Adrenal gland (tissue), 12 donors: ENCODE data around the gene FAM149B1. TPM values are rescaled to one million over a fixed set of nuclear protein-coding genes. Genes with fewer than 3 reads are reported as not detected.
"Not testable (repeated sequence)": the region's sequence is repeated elsewhere in the genome, so short reads cannot be mapped to it uniquely, and the experiment has no call there.

Experiments
- DNase-seq, 7 donors: peaks; one replicate each; pipeline ENCODE4 v3.0.0-alpha.2; 2019 to 2020
- H3K27ac ChIP-seq, 5 donors: fragments of 200-600 bp; sonication (generic) in 4 of 5; 1 replicate in 3 of 5; 2 replicates in 2 of 5; pipeline versions ENCODE4 v1.5.1 to v1.8.0; 2016 to 2020; ENCODE audit warnings: mild to moderate bottlenecking in 1 of 5
- H3K27me3 ChIP-seq: fragments of 200-600 bp; 2 replicates; pipeline ENCODE4 v1.8.0; 2021
- H3K36me3 ChIP-seq, 2 donors: fragments of 200-600 bp; replicated peaks in 1 of 2; 1 replicate in 1 of 2; 2 replicates in 1 of 2; pipeline versions ENCODE4 v1.5.1 to v1.8.0; 2018 to 2022
- H3K4me1 ChIP-seq, 2 donors: fragments of 200-600 bp; replicated peaks in 1 of 2; 1 replicate in 1 of 2; 2 replicates in 1 of 2; pipeline versions ENCODE4 v1.5.1 to v1.8.0; 2018 to 2021
- H3K4me3 ChIP-seq, 4 donors: fragments of 200-600 bp; sonication (generic) in 3 of 4; one replicate each; pipeline ENCODE4 v1.5.1; 2016 to 2018
- H3K9me3 ChIP-seq, 3 donors: fragments of 200-600 bp; sonication (generic) in 1 of 3; replicated peaks in 1 of 3; 1 replicate in 2 of 3; 2 replicates in 1 of 3; pipeline versions ENCODE4 v1.5.1 to v1.8.0; 2016 to 2021
- POLR2A ChIP-seq, 2 donors: fragments of 450-650 bp; IDR thresholded peaks; one replicate each; pipeline ENCODE4 v1.6.1; 2017; ENCODE audit warnings: antibody characterized with exemption in 2 of 2, mild to moderate bottlenecking in 2 of 2, moderate library complexity in 1 of 2
- WGBS, 4 donors: extraction: QIAGEN DNeasy Blood & Tissue Kit in 2 of 4; methylation state at CpG; one replicate each; pipeline versions ENCODE4 v1.1.5 to v1.1.7; 2013 to 2017; 5-methylcytosine and 5-hydroxymethylcytosine counted together
- intact Hi-C, 2 donors: fragments of 100-400 bp; cut with DNase I; formaldehyde crosslinking; loops; one replicate each; pipeline versions ENCODE4 v1.14.1 to v1.15.0; 2022 to 2023
- polyA plus RNA-seq, 3 donors: library from polyadenylated mRNA; stranded (reverse); fragments of 200-250 nt in 2 of 3; fragments of 350-450 nt in 1 of 3; fragmentation: Illumina TruSeq in 1 of 3; extraction: RNeasy Lipid Tissue Mini Kit (QIAGEN cat#74804) in 1 of 3; gene quantifications; one replicate each; pipeline ENCODE4 v1.2.3, GENCODE V29; 2013 to 2014
- total RNA-seq, 9 donors: library from RNA; depleted of rRNA in 4 of 9; stranded (reverse); fragments of >200 nt in 4 of 9; fragments of 120-200 nt in 1 of 9; fragmentation: NEBNext Ultra II Directional in 1 of 9; extraction: Animal tissue kit (Norgen Biotek cat#: 25700) in 1 of 9; gene quantifications; one replicate each; pipeline versions ENCODE4 v1.1.0 to v1.2.4, GENCODE V29; 2013 to 2023
- TF ChIP-seq, protein P1 (sequence below), 6 experiments: fragments of 450-650 bp in 4 of 6; fragments of 200-600 bp in 2 of 6; sonication (generic) in 1 of 6; IDR thresholded peaks; 1 replicate in 5 of 6; 2 replicates in 1 of 6; pipeline versions ENCODE4 v1.5.1 to v1.8.0; 2016 to 2021; ENCODE audit warnings: antibody characterized with exemption in 6 of 6, mild to moderate bottlenecking in 2 of 6, moderate library complexity in 1 of 6
- donor health status: healthy with polysubstance abuse.
- donor health status: Bipolar disorder and iron deficiency.
- donor health status: DM: yes; HTN: yes; CAD: no.
- donor health status: DM: no; HTN: no; CAD: no.
- donor health status: DM: no; HTN: no; CAD: no.
- donor health status: DM: yes; HTN: yes; CAD: no.

The FAM149B1 gene
- total and polyA plus RNA-seq, 12 donors, result 10.9 to 36.7 (median 20.1) TPM

DNA sequence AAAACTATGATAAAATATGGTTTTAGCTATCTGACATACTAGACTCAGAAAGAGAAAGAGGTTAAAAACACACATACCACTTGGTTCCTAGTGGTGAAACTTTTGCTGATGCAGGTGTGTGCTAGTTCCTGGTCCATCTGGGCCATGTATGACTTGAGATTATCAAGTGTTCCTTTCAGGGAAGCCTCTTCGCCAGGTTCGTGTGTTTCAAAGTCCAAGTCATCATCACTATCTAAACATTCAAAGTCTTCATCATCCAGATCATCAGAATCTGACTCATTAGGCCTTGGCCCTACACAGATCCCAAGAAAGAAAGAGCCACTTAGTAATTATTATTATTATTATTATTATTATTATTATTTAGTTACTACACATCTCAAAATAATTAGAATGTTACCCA lies 31.3 kb upstream of the FAM149B1 start:
- WGBS, 4 donors, result 46 to 61% (median 50%) methylated on average over 2 of the region's 2 CpGs
- H3K4me3 ChIP-seq, result no peak overlapping the region
- TF ChIP-seq, protein P1, sequence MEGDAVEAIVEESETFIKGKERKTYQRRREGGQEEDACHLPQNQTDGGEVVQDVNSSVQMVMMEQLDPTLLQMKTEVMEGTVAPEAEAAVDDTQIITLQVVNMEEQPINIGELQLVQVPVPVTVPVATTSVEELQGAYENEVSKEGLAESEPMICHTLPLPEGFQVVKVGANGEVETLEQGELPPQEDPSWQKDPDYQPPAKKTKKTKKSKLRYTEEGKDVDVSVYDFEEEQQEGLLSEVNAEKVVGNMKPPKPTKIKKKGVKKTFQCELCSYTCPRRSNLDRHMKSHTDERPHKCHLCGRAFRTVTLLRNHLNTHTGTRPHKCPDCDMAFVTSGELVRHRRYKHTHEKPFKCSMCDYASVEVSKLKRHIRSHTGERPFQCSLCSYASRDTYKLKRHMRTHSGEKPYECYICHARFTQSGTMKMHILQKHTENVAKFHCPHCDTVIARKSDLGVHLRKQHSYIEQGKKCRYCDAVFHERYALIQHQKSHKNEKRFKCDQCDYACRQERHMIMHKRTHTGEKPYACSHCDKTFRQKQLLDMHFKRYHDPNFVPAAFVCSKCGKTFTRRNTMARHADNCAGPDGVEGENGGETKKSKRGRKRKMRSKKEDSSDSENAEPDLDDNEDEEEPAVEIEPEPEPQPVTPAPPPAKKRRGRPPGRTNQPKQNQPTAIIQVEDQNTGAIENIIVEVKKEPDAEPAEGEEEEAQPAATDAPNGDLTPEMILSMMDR (IDR thresholded peaks at IDR 0.05), result no peak
- TF ChIP-seq POLR2A (IDR thresholded peaks at IDR 0.05), result no peak
- H3K9me3 ChIP-seq, result no peaks in the 10 kb centered on the region
- no peaks in the 10 kb centered on the region for H3K27me3 ChIP-seq
- H3K27ac ChIP-seq, result no peak overlapping the region
- peaks cover 0 to 92% of the 10 kb centered on the region in 2 donors for H3K36me3 ChIP-seq
- peaks cover 0 to 6% of the 10 kb centered on the region in 2 donors for H3K4me1 ChIP-seq
- no peak for DNase-seq
- intact Hi-C loops, result no loop called here

DNA sequence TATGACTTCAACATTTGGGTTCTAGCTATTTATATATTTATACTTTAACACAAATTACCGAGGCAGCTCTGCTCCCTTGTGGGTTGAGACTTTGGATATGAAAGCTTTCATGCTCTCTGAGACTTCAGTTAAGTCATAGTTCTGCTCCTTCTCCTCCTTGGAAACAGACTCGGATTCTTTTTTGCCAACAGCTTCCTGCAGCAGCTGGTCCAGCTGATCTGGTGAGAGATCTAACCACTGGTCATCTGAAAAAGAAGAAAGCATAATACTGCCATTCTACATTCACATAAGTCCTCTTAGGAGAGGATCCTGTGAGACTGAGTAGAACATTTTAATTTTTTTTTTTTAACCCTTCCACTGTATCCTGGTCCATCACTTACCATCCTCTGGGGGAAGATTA lies 28.7 kb upstream of the FAM149B1 start:
- intact Hi-C loops, result no loop called here
- TF ChIP-seq, protein P1 (IDR thresholded peaks at IDR 0.05), result no peak
- no peak for TF ChIP-seq POLR2A (IDR thresholded peaks at IDR 0.05)
- Histone ChIP-seq H3K9me3 (no peaks in the 10 kb centered on the region), H3K36me3 (peaks cover 0 to 93% of the 10 kb centered on the region in 2 donors), H3K4me3 (no peak overlapping the region), H3K4me1 (no peaks in the 10 kb centered on the region), H3K27ac (no peak overlapping the region), H3K27me3 (no peaks in the 10 kb centered on the region)
- WGBS, 4 donors, result 68 to 81% (median 74%) methylated on average over 2 of the region's 2 CpGs
- DNase-seq, result no peak

DNA sequence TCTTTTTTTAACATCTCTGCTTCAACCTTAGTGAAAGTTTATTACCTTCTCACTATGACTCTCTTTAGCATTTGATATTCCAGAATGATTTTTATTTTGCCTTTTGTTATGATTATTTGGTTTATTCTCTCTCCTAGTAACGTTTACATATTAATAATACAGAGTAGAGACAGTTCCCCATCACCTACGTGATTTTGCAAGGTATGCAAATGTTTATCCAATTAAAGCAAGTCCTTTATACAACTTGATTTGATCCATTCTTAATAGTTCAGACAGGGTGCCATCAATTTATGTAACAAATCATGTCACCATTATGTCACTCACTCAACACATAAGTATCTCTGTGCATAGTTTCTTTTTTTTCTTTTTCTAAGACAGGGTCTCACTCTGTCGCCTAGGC lies 26.3 kb upstream of the FAM149B1 start:
- H3K27me3 ChIP-seq, result no peaks in the 10 kb centered on the region
- no peaks in the 10 kb centered on the region for H3K4me1 ChIP-seq
- WGBS, 4 donors, result 85 to 93% (median 89%) methylated on average over 3 of the region's 3 CpGs
- no peak for TF ChIP-seq POLR2A (IDR thresholded peaks at IDR 0.05)
- TF ChIP-seq, protein P1 (IDR thresholded peaks at IDR 0.05), result no peak
- no peaks in the 10 kb centered on the region for H3K9me3 ChIP-seq
- no peak overlapping the region for H3K27ac ChIP-seq
- DNase-seq, result no peak
- H3K4me3 ChIP-seq, result no peak overlapping the region
- intact Hi-C loops, result no loop called here
- peaks cover 0 to 94% of the 10 kb centered on the region in 2 donors for H3K36me3 ChIP-seq

- H3K4me1 ChIP-seq, intact Hi-C loops, H3K4me3 ChIP-seq, H3K27me3 ChIP-seq, H3K9me3 ChIP-seq, H3K27ac ChIP-seq, DNase-seq: not testable (repeated sequence)
- WGBS, 4 donors, result 76 to 97% (median 93%) methylated on average over 6 to 8 of the region's 8 CpGs
- peaks cover 0 to 59% of the 10 kb centered on the region in 2 donors for H3K36me3 ChIP-seq
Observed at GRCh38 chr10:73150633-73151413, 17.1 kb upstream of the FAM149B1 start.

DNA sequence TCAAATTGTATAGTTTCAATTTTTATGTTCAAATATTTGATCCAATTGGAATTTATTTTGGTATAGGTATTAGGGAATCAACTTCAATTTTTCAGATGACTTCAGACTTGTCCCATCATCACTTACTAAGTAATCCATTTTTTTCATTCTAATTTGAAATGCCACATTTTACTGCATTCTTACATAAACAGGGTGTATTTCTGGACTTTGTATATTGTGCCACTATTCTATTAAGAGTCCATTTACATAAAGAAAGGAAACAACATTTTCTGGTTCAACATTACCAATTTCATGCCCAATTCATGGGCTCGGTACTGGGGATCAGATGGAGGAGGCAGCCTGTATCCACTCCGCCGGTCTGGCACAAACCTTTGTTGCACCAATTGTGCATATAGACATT lies 15.9 kb upstream of the FAM149B1 start:
- TF ChIP-seq, protein P1 (IDR thresholded peaks at IDR 0.05), result no peak
- TF ChIP-seq POLR2A (IDR thresholded peaks at IDR 0.05), result no peak
- Histone ChIP-seq H3K9me3 (no peaks in the 10 kb centered on the region), H3K27ac (no peak overlapping the region), H3K36me3 (peaks cover 0 to 59% of the 10 kb centered on the region in 2 donors), H3K27me3 (no peaks in the 10 kb centered on the region), H3K4me1 (no peaks in the 10 kb centered on the region), H3K4me3 (no peak overlapping the region)
- DNase-seq, result no peak
- intact Hi-C loops, result no loop called here
- 95 to 100% (median 98%) methylated on average over 3 of the region's 3 CpGs for WGBS, 4 donors
